PFSK-1 (cell line): ENCODE measurements around the gene PRKAG2.

ENCODE experiments used
- POLR2AphosphoS5 ChIP-seq: IDR thresholded peaks from 2 replicates; pipeline ENCODE4 v1.6.1; 2012; ENCODE audit warnings: low read depth, mild to moderate bottlenecking, control low read depth, low read length, moderate library complexity
- TF ChIP-seq, protein P1 (sequence below), 2 experiments: IDR thresholded peaks; 2 replicates each; pipeline versions ENCODE4 v1.6.1 to v1.8.0; 2011 to 2012; ENCODE audit warnings: low read depth in 2 of 2, low read length in 2 of 2, control low read depth in 1 of 2, inconsistent platforms in 1 of 2, mild to moderate bottlenecking in 1 of 2, moderate library complexity in 1 of 2; ENCODE audit not compliant: insufficient read depth in 1 of 2

DNA sequence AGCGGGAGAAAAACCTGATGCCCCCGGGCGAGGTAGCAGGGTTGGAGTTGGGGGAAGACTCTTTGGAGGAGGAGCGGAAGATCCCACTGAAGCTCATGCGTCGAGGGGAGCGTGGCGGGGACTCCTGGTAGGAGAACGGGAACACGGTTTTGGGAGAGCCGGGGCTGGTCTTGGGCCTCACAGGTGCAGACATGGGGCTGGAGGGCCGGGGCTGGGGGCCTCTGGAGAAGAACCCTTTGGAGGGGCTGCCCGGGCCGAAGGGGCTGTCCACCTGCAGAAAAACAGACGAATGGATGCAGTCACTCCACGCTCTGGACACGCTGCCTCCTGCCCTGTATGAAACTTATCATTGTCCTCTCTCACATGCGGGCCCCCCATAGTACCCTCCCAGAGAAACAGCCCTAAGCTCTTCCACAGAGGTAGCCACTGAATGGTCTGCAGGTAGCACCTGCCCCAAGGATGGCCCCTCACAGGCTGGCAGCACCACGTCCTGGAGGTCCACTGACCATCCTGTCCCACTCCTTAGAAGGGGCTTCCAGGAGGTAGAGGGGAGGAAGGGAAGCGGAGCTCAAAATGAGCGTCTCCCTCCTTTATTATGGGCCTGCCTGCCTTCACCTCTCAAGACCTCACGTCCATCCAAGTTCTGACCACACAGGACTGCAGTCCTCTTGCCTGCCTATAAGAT, 95.6 kb downstream of the PRKAG2 start:
- no peak for TF ChIP-seq POLR2AphosphoS5
- TF ChIP-seq, protein P1, sequence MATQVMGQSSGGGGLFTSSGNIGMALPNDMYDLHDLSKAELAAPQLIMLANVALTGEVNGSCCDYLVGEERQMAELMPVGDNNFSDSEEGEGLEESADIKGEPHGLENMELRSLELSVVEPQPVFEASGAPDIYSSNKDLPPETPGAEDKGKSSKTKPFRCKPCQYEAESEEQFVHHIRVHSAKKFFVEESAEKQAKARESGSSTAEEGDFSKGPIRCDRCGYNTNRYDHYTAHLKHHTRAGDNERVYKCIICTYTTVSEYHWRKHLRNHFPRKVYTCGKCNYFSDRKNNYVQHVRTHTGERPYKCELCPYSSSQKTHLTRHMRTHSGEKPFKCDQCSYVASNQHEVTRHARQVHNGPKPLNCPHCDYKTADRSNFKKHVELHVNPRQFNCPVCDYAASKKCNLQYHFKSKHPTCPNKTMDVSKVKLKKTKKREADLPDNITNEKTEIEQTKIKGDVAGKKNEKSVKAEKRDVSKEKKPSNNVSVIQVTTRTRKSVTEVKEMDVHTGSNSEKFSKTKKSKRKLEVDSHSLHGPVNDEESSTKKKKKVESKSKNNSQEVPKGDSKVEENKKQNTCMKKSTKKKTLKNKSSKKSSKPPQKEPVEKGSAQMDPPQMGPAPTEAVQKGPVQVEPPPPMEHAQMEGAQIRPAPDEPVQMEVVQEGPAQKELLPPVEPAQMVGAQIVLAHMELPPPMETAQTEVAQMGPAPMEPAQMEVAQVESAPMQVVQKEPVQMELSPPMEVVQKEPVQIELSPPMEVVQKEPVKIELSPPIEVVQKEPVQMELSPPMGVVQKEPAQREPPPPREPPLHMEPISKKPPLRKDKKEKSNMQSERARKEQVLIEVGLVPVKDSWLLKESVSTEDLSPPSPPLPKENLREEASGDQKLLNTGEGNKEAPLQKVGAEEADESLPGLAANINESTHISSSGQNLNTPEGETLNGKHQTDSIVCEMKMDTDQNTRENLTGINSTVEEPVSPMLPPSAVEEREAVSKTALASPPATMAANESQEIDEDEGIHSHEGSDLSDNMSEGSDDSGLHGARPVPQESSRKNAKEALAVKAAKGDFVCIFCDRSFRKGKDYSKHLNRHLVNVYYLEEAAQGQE (IDR thresholded peaks at IDR 0.05; ENCODE audit: insufficient read depth in 1 of 2, low read depth in 2 of 2, low read length in 2 of 2), result no peak
